AG09309 (cell line): ENCODE data around the gene GRIK5.
A peak's percentile ranks its signal among the peaks of the same experiment; 100 is the strongest.

Source experiments
- DNase-seq: peaks from one replicate; pipeline ENCODE4 v3.0.0-alpha.2; 2010; ENCODE audit warnings: low read depth
- H3K4me3 ChIP-seq: 2 replicates; pipeline ENCODE4 v1.5.1; 2011; ENCODE audit warnings: mild to moderate bottlenecking, low read depth, low read length, moderate library complexity; ENCODE audit not compliant: control insufficient read depth
- TF ChIP-seq, protein P1 (sequence below): IDR thresholded peaks from 2 replicates; pipeline ENCODE4 v1.5.1; 2011; ENCODE audit warnings: mild to moderate bottlenecking, low read depth, low read length, inconsistent platforms; ENCODE audit not compliant: insufficient read depth, control insufficient read depth; ENCODE audit errors: missing control alignments

GRIK5 gene

DNA sequence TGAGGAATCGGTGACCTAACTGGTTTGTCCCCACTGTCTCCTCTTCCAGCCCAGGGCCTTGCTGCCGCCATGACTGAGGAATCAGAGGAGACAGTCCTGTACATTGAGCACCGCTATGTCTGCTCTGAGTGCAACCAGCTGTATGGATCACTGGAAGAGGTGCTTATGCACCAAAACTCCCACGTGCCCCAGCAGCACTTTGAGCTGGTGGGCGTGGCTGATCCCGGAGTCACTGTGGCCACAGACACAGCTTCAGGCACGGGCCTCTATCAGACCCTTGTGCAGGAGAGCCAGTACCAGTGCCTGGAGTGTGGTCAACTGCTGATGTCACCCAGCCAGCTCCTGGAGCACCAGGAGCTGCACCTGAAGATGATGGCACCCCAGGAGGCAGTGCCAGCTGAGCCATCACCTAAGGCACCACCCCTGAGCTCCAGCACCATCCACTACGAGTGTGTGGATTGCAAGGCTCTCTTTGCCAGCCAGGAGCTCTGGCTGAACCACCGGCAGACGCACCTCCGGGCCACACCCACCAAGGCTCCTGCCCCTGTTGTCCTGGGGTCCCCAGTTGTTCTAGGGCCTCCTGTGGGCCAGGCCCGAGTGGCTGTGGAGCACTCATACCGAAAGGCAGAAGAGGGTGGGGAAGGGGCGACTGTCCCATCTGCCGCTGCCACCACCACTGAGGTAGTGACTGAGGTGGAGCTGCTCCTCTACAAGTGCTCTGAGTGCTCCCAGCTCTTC, 8.7 kb upstream of the GRIK5 start:
- TF ChIP-seq, protein P1, sequence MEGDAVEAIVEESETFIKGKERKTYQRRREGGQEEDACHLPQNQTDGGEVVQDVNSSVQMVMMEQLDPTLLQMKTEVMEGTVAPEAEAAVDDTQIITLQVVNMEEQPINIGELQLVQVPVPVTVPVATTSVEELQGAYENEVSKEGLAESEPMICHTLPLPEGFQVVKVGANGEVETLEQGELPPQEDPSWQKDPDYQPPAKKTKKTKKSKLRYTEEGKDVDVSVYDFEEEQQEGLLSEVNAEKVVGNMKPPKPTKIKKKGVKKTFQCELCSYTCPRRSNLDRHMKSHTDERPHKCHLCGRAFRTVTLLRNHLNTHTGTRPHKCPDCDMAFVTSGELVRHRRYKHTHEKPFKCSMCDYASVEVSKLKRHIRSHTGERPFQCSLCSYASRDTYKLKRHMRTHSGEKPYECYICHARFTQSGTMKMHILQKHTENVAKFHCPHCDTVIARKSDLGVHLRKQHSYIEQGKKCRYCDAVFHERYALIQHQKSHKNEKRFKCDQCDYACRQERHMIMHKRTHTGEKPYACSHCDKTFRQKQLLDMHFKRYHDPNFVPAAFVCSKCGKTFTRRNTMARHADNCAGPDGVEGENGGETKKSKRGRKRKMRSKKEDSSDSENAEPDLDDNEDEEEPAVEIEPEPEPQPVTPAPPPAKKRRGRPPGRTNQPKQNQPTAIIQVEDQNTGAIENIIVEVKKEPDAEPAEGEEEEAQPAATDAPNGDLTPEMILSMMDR, result no peak
- no peak overlapping the region for H3K4me3 ChIP-seq
- no peak for DNase-seq

DNA sequence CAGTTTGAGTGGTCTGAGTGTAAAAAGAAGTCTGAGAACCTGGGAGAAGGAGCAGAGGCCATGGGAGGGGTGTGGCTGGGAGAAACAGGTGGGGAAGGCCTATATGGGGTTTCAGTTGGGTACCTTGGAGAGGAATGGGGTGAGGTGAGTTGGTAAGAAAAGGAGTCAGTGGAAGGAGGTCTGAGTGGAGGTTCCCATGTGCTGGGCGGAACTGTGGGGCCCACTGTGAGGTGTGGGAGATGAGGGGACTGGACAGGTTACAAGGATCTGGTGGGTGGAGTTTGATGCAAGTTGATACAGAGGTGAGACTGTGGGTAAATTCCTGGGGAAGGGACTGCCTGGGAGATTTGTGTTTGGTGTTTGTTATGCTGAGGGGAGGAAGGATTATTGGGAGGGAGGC, 8.1 kb upstream of the GRIK5 start:
- H3K4me3 ChIP-seq, result no peak overlapping the region; the same call in 1 of the 2 replicates
- no peak for DNase-seq
- TF ChIP-seq, protein P1, result no peak

DNA sequence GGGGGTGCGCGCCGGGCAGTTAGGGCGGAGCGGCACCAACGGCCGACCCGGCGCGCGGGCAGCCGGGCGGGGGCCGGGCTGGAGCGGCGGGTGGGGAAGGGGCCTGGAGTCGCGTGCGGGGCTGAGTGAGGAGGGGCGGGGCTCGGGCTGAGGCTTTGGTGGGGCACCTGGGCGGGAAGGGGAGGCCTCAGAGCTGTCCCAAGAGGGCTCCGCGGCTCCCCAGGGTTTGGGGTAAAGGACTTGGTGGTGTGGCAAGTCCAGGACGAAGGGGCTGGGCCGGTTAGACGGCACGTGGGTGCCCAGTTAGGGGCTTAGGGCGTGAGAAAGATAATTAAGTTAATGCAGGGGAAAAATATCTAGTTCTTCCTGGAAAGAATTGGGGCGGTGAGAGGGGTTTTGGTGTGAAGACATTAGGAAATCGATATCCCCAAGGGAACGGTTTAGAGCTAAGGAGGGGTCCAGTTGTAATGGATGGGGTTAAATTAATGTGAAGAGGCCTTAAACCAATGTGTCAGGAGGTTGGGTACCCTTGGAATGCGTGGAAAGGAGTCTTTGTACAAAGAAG, 6.5 kb upstream of the GRIK5 start:
- TF ChIP-seq, protein P1, result no peak
- DNase-seq, result no peak
- peak overlapping the region; percentile 94 for H3K4me3 ChIP-seq

DNA sequence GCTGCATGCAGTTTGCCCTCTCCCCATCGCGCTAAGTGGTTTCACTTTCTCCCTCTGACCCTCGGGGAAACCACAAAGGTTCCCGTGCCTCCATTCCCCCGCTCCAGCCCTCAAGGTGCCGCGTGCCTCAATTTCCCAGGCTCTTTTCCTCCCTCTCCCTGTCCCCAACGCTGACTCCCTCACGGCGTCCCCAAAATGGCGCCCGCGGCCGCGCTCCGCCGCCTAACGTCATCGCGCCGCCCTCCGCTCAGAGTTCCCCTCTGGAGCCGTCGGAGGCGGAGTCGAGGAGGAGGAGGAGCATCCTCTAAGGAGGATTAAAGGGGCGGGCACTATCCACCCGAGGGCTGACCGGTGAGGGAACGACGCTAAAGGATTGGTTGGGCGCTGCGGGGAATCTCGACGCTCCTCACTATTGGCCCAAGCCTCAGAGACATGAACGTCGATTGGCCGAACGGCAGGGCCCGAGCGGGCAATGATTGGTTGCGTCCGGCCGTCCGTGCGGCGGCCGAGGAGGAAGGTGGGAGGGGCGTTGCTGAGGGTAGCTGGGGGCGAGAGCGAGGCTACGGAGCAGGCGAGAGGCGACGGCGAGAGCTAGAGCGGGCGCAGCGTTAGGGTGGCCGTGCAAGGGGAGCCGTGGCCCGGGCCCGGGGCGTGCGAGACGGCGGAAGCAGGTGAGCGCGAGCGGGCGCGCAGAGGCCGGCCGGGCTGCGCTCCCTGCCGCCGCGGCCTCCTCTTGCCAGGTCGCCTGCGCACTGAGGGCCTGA, 5.8 kb upstream of the GRIK5 start, which contains the start of gene ZNF574:
Gene ZNF574 (plus strand): TSS at position 551 of the 764 bp plus-strand sequence. CDS start 2,441 bp downstream, outside the sequence.
- peak within 1 kb of the TSS; percentile 94 for H3K4me3 ChIP-seq
- DNase-seq, result peak; percentile 97
- TF ChIP-seq, protein P1, result no peak

DNA sequence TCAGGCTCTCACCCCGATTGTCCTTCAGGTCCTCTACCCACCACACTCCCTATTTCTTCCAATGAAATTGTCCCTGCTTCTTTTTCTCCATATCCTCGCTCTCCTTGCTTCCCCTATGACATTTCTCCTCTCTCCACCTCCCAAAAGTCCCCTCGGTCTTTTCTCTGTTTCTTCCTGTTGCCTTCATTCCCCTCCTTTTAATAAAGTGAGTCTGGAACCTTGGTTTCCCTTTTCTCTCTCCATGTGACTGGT, 5.3 kb upstream of the GRIK5 start:
- DNase-seq, result no peak

More for the DNA sequence above, 5.3 kb upstream of the GRIK5 start:
- H3K4me3 ChIP-seq, result peak overlapping the region; percentile 76
- TF ChIP-seq, protein P1, result no peak
